CD4-positive, alpha-beta T cell treated with Interleukin-6 for 4 hours (primary cell): Measurements from ENCODE around the gene NMRK1.

Experiments used
- DNase-seq: peaks from one replicate; pipeline ENCODE4 v3.0.0-alpha.2; 2020; ENCODE audit warnings: mixed read lengths

NMRK1 gene

DNA sequence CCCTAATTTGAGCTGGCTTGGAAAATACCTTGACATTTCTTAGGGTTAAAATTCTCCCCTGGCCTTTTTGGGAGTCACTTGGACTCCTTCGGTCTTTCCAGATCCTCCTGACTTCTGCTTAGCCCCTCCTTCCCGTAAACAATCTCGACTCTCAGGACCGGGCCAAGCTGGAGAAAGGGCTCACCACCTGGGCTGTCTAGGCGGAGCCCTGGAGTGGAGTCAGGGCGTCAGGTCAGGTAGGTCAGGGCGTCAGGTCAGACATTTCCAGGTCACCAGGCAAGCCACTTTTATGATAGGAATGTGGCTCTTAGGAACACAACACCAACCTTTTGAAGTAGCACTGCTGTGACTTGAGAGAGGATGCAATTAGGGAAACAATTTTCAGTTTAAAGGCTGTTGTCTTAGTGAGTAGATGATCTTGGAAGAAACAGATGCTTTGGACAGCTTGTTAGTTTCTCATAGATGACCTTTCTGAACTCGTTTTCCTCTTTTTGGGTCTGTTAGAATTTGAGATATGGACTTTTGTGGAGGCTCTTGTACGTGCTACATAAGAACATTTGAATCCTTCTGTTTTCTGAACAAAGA, 13.1 kb upstream of the NMRK1 start:
- DNase-seq, result no peak

DNA sequence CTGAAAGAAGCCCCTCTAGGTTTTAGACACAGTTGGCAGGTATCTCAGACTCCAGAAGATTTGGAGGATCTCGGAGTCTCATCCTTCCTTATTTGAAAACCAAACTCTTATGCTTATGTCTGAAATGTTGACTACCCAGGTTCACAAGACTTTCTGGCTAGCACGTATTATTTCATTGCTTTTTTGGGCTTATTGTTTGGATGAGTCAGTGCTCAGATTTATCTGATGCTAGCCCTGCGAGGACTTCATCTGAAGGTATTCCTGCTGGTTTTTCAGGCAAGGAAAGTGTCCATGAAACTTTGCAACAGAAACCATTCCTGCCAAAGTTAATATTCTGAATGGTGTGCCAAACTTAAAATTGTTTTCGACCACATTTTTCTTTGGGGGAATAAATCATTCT, 8.8 kb upstream of the NMRK1 start:
- DNase-seq, result no peak

DNA sequence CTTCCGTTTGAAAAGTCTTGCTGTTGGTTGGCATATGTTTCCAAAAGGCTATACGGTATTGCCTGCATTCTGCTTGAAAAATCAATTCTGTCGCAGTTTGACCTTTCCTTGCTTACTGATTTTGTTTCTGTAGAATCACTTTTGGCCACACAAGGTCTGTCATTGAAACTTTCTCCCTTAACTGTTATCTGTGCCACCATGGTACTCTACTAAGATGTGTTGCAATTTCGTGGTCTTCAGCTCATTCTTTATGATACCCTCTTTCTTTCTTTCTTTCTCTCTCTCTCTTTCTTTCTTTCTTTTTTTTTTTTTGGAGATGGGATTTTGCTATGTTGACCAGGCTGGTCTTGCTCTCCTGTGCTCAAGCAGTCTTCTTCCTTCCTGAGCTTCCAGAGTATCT, 4.8 kb upstream of the NMRK1 start:
- DNase-seq, result no peak

DNA sequence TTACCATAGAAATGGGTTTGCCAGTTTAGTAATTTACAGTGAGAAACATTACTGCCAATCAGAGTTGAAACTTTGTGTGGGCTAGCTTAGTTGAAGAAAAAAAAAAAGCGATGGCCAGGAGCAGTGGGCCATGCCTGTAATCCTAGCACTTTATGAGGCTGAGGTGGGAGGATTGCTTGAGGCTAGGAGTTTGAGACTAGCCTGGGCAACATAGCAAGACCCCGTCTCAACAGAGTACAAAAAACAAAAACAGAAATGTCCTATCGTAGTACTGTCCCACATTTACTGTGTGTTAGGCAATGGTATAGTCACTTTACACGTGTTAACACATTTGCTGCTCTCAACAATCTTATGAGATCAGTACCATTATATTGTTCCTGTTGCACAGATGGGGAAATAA, 2.6 kb upstream of the NMRK1 start:
- DNase-seq, result no peak

DNA sequence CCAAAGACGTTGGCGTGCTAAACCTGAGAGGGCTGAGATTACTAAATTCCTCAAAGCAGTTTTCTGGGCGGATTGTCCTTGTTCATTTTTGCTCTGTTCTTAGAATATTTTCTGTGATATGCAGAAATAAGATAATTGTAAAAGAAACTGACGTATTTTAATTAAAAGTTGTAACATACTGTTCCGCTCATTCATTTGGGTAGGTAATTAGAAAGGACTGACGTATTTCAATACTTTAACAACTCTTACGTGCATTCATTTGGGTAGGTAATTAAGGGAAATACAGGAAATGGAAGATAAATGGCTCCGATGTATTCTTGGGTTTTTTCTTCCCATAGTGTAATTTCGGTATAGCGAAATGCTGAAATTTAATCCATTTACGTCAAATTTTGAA, 1.4 kb upstream of the NMRK1 start:
- no peak for DNase-seq

DNA sequence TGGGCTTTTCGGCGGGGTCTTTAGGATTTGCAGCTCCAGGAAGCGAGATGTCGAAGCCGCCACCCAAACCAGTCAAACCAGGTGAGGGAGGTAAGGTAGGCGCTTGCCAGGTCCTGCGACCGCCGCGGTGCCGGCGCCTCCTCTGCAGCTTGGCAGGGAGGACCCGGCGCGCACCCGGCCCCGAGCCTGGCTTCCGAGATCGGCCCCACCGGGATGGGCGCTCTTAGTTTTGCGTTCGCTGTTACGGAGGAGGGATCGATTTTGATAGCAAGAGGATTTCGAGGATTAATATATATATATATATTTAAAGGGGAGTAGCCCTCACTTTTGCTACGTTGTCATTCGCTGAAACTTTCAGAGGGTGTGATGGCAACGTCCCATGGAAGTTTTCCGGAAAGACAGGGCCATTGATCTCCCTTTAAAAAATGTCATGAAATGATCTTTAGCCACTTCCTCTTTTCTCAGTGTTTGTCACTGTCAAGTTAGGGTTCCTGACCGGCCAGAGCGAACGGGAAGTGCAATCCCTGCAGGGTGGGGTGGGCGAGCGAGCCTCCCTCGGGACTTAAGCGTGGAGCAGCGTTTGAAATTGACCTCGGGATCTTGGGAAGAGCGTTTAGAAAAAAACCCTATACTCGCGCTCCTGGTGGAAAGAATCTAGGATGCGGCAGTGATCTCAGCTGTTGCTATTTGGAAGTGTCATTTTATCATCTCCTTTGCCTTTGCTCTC, 854 bp upstream of the NMRK1 start:
- peak; percentile 19 for DNase-seq

DNA sequence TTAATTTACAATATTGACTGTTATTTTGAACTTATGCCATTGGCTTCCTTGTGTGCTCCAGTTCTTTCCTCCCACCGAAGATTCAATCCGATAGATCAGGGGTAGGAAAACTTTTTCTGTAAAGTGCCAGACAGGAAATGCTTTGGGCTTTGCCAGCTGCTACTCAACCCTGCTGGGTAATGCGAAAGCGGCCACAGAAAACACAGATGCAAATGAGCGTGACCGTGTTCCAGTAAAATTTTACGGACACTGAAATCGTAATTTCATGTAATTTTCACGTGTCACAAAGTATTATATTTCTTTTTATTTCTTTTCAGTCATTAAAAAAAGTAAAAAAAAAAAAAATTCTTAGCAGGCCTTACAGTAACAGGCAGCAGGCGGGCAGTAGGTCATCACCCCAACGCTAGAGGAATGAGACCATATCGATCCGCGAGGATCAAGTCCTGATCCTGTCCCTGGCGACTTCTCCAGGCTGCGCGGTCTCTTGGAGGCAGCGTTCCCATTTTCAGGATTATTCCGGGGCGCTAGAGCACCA, 599 bp downstream of the NMRK1 start:
- DNase-seq, result peak; percentile 60

DNA sequence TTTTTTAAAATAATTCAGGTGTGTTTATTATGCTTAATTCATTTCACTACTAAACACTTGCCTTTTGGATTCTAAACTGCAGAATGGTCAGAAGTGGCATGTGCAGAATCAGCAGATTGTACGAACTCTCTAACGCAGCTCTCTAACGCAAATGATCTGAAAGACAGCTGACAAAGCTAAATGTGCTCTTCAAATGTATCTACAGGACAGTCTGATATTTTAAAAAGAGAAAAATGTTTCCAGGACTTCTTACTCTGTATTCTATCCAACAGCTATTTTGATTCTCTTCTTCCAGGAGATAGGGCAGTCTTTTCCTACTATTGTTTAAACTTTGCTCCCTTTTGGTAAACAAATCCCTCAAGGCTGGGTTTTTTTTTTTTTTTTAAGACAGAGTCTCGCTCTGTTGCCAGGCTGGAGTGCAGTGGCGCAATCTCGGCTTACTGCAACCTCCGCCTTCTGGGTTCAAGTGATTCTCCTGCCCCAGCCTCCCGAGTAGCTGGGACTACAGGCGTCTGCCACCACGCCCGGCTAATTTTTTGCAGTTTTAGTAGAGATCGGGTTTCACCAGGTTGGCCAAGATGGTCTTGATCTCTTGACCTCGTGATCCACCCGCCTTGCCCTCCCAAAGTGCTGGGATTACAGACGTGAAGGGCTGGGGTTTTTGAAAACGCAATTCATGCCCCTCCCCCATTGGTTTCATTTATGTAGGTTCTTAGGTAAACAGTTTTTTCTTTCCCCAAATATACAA, 1.2 kb downstream of the NMRK1 start:
- no peak for DNase-seq

DNA sequence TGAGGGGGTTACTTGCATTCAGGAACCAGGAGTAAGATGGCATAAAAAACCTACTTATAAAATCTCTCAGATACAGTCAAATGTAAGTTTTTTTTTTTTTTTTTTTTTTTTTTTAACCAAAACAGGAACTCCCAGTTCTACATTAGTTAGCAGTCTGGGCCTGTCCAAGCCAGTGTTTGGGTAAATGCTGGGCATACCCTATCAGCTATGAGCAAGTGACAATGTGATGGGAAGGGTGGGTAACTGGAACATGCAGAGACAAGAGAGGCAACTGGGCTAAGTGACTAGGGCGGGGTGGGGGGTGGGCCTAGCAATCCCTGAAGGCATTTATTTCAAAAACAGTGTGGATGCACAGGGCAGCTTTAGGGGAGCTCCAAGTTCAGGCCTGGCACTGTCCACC, 2.3 kb downstream of the NMRK1 start:
- DNase-seq, result no peak

DNA sequence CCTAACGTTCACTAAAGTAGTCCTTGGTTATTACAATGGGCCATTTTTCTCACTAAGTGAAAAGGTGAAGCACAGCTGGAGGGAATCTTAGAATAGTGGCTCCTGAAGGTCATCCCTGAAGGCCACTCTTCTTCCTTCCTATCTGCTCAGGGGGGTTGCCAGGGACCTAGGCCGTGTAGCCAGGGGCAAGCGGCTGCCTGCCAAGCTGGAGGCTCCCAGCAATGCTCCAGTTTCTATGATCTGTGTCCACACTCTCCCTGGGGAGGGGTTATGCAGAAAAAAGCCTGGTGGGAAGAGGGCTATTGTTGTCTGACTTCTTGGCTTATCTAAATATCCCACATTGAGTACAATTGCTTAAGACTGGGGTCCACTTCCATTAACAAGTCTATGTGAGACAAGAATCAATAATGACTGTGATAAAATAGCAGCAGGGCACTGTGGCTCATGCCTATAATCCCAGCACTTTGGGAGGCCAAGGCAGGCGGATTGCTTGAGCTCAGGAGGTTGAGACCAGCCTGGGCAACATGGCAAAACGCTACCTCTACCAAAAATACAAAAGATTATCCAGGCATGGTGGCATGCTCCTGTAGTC, 3.8 kb downstream of the NMRK1 start:
- DNase-seq, result no peak

DNA sequence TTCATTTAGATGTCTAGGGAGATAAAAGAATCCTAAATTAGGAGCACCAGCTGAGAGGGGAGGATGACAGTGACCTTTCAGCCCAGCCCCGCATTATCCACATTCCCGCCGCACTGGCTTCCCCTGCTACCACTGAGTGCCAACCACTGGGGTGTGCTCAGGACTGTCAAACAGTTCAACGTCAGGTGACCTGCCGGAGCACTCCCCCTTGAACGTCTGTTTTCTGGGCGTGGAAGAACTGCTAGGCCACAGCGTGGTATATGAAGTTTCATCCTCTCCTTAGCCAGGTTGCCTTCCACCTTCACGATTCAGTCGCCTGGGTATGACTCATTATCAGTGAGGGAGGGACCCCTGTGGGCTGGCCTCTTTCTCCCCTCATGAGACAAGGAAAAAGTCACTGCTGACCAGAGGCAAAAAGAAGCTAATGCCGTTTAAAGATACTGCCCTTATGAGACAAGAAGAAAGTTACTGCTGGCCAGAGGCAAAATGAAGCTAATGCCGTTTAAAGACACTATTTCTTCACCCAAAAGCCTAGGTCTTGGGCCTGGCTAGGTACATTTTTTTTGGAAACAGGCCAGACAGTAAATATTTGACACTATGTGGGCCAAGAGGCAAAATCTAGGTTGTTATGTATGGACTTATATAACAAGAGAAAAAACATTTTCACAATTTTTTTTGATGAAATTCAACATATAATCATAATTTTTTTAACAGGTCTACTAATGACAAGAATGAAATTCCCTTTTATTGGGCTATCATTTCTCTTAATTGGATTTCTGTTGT, 4.6 kb downstream of the NMRK1 start:
- peak; percentile 31 for DNase-seq

DNA sequence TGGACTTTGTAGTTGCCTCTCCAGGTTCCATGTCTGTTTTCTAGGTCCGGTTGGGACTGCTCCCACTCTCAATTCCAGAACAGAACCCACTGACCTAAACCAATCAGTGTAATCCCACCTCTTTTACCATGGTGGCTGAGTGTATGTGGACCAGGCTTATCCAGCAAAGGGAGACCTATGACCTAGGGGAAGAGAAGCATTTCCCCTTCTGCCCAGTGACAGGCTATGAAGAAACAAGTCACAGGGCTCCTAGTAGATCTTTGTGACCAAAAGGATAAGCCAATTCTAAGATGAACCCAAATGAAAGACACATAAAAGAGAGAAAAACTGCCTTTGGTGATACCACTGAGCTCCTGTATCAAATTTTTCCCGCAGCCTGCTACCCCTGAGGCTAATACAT, 6.3 kb downstream of the NMRK1 start:
- DNase-seq, result no peak

DNA sequence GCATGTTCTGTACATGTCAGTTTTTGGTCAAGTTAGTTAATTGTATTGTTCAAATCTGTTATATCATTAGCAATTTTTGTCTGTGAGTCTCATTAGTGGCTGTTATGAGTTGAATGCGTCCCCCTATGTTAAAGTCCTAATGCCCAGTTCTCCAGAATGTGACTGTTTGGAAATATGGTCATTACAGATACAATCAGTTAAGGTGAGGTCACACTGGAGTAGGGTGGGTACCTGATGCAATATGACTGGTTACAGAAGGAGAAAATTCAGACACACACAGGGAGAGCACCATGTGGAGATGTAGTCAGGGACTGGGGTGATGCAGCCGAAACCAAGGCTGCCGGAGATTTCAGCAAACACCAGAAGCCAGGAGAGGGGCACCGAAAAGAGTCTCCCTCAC, 15.1 kb downstream of the NMRK1 start:
- DNase-seq, result no peak

DNA sequence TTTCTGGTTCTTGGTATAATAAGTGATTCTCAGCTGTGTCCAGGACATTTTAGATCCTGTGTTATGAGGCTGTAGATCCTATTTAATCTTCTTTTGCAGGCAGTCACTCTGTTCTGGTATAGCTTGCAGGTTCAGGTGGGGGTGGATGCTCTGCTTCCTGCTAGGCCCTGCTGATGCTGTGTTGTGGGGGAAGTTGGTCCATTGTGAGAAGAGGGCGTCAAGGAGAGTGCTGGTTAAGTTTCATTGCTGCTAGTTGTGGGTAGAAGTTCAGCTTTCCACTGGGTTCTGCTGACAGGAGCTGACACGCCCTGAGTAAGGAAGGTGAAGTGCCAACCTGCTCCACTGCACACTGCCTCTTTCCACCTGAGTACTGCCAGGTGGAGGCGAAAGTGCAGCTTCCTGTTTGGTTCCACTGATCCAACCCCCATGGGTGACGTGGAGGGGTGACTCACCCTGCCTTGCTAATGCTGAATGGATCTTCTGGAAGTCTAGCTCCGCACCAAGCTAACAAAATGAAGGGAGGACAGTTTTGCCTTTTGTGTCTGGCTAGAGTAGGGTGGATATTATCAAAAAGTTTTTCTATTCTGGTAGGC, 16.3 kb downstream of the NMRK1 start:
- peak; percentile 81 for DNase-seq

DNA sequence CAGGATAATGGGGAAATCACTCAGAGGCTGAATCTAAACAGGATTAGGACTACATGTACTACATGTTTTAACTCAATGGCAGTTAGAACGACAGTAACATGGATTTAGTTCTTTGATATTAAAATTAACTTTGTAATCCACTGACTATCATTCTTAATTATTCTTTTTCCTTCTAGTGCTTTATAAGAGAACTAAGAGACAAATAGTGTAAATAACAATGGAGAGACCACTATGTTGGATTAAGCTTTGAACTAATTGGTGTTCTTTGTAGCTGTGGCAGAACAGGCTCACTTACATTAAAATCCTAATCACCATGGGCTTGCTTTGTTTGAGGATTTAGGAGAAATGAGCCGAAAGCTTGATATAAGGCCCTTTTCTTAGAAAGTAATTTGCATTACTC, 18.8 kb downstream of the NMRK1 start:
- DNase-seq, result no peak

DNA sequence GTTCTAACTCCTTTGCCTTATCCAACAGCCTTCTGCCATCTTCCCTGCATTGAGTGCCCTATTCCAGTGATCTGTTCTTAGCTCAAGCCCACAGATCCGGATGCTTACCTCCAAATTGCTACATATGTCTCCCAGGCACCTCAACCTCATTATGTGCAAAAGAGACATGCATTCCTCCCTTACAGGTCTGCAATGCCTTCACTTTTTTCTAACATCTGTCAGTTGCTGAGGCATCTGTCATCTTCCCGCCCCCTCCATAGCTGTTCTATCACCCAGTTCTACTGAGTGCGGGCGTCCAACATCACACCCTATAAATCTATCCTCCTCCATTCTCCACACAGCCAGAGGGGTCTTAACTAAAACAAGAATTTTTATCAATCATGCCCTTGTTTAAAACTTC, 20.1 kb downstream of the NMRK1 start:
- DNase-seq, result no peak

DNA sequence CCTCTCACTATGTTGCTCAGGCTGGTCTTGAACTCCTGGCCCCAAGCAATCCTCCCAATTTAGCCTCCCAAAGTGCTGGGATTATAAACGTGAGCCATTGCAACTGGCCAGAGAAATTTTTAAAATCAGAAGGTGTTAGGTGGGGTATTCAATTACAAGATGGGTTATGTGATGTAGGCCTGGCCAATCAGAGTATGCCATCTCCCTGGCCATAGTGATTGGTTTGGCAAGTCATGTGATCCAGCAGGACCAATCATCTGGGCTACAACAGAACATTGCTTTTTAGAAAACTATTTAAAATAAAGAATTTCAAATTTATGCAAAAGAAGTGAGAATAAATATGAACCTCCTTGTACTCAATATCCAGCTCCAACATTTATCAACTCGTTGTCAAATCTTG, 22.4 kb downstream of the NMRK1 start:
- DNase-seq, result no peak

DNA sequence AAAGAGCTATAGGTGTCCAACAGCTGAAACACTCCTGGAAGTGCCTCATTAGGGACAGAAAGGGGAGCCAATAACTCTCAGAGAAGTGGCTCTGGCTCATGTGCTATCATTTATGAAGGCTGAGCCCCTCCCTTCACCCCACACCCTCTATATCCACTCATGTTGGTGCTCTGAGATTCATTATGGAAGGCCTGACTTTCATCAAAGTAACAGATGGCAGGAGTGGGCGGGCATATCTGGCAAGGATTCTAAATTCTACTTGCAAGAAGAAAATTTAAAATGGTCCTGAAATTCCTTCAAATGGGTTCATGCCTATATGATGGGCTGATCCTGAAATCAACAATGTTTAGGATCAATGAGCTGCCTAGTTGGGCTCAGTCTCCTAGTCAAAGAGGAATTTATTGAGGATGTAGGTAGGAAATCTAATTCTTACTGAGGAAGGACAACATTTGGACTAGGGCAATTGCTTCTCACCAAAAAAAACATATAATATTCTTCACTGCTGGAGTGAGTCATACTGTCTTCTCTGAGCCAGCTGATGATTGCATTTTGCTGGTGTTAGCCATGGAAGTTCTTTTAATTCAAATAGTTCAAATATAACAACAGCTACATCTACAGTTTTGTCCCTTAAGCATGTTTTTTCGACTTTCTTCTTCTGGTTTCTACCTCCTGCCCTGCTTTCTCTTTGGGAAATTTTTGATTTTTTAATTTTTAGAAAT, 23.5 kb downstream of the NMRK1 start:
- no peak for DNase-seq

DNA sequence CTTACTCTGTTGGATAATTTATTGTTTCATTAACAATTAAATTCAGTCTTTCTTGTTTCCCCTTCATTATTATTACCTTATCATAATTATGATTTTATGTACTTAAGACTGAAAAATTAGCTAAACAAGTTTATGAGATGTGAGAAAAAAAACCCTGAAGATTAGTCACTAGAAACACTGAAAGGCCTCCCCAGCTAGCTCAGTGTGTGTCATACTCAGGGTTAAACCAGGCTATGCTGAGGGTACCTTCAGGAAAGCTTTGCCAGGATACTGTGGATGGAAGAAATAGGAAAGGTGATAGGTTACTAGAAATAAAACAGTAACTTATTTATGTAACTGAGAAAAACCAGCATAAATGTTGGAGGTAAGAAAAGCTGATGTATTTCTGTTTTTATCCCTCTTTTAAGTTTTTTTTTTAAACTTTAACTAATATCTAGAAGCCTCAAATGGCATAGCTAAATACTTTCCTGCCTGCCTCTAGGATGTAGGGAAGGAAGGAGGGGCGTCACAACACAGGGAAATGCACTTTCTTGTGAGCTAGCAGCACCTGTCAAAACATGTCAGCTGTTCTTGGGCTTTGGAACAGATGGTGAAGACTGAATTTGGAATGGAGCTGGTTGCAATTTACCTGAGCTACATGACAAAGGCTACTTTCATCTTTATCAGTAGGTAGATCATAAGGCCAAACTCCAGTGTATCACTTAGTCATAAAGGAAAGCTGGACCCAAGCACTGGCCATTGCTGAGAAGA, 24.2 kb downstream of the NMRK1 start:
- no peak for DNase-seq

DNA sequence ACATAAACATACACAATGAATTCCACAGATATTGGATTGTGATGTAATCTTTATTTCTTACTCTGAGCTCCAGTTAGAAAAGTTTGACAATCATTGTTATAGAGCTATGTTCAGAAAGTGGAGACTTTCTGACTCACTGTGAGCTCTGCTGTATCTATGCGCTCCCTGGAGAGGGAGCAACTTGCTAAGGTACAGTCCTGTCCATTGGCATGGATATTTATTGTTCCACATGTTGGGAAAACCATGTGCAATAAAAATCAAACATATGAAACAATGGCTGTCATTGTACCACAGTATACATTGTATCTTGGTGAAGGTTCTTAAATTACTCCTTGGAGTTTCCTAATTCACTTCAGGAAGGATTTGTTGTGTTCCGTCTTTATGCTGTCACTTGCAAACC, 26.8 kb downstream of the NMRK1 start:
- DNase-seq, result no peak
